BE2C (cell line): ENCODE data around the gene ITPK1.

Experiments used
- DNase-seq: peaks from one replicate; pipeline ENCODE4 v3.0.0-alpha.2; 2020
- H3K27me3 ChIP-seq: fragments of 250-450 bp; sonication (Bioruptor Pico); 2 replicates; pipeline ENCODE4 v1.5.1; 2020; ENCODE audit warnings: mild to moderate bottlenecking
- H3K36me3 ChIP-seq: fragments of 250-450 bp; sonication (Bioruptor Pico); 2 replicates; pipeline ENCODE4 v1.5.1; 2020; ENCODE audit warnings: mild to moderate bottlenecking
- H3K4me1 ChIP-seq: fragments of 250-450 bp; sonication (Bioruptor Pico); 2 replicates; pipeline ENCODE4 v1.5.1; 2020
- H3K4me3 ChIP-seq: 2 replicates; pipeline ENCODE4 v1.5.1; 2011; ENCODE audit warnings: low read depth, low read length
- H3K9me3 ChIP-seq: fragments of 250-450 bp; sonication (Bioruptor Pico); 2 replicates; pipeline ENCODE4 v1.5.1; 2020
- TF ChIP-seq, protein P1 (sequence below): IDR thresholded peaks from 2 replicates; pipeline ENCODE4 v1.5.1; 2012; ENCODE audit warnings: mild to moderate bottlenecking, low read depth, low read length

Gene ITPK1

GRCh38 chr14:92974541-92975345 lies 141.0 kb downstream of the ITPK1 start:
- no peak for DNase-seq
- H3K27me3 ChIP-seq = no peaks in the 10 kb centered on the region
- peaks cover 11% of the 10 kb centered on the region for H3K36me3 ChIP-seq

DNA sequence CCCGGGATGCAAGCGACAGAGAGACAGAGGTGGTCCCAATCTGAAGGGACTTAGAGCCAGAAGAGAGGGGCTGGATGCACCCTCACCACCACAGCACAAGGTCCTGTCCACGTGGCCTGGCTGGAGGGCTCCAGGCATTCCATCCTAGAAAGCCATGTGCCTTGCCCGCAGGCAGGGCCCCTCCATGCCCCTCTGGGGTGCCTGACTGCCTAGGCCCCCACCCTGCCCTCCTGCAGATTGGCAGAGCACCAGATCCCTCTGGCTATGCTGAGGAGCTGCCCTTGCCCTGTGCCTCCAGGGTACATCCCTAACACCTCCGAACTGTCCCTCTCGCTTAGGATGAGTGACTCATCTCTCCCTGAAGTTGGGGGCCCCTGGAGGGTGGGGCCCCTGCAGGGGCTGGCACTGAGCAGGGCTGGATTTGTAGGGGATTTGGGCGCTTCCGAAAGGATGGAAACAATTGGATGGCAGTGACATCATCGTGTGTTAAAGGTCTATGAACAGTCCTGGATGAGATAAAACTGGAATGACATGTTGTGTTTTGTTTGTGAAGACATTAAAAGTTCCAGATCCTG lies 141.8 kb downstream of the ITPK1 start:
- Histone ChIP-seq H3K4me1 (peaks cover 22% of the 10 kb centered on the region), H3K9me3 (peaks cover 4% of the 10 kb centered on the region; the same call in 1 of the 2 replicates), H3K4me3 (no peak overlapping the region), H3K36me3 (peaks cover 10% of the 10 kb centered on the region), H3K27me3 (no peaks in the 10 kb centered on the region)
- peak; percentile 40 for DNase-seq
- TF ChIP-seq, protein P1, sequence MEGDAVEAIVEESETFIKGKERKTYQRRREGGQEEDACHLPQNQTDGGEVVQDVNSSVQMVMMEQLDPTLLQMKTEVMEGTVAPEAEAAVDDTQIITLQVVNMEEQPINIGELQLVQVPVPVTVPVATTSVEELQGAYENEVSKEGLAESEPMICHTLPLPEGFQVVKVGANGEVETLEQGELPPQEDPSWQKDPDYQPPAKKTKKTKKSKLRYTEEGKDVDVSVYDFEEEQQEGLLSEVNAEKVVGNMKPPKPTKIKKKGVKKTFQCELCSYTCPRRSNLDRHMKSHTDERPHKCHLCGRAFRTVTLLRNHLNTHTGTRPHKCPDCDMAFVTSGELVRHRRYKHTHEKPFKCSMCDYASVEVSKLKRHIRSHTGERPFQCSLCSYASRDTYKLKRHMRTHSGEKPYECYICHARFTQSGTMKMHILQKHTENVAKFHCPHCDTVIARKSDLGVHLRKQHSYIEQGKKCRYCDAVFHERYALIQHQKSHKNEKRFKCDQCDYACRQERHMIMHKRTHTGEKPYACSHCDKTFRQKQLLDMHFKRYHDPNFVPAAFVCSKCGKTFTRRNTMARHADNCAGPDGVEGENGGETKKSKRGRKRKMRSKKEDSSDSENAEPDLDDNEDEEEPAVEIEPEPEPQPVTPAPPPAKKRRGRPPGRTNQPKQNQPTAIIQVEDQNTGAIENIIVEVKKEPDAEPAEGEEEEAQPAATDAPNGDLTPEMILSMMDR = no peak

More at GRCh38 chr14:92974541-92975345, 141.0 kb downstream of the ITPK1 start:
- TF ChIP-seq, protein P1 = no peak
- Histone ChIP-seq H3K9me3 (peaks cover 5% of the 10 kb centered on the region; the same call in 1 of the 2 replicates), H3K4me1 (peaks cover 22% of the 10 kb centered on the region), H3K4me3 (no peak overlapping the region)

DNA sequence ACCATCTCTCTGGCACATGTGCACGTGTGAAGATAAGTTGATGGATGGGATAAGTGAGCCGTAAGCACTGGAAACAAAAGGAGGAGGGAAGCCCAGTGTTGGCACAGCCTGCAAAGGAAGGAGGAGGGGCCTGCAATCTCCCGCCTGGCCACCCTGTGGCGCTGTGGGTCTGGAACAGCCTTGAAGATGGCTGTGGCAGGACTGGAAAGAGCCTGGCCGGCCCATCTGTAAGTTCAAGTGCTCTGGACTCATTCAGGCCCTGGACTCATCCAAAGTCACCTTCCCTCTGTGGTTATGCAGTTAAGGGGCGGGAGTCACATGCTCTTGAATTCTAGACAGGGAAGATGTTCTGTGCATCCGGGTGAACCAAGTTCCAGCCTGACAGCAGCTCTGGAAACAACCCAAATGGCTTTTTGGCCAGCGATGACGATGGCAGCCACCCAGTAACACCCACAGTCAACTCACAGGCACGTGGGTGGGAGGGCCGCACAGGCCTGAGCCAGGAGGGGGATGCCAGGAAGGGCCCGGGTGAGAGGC lies 142.4 kb downstream of the ITPK1 start:
- H3K4me3 ChIP-seq = no peak overlapping the region
- peak; percentile 90 for DNase-seq
- TF ChIP-seq, protein P1 = peak; percentile 98
- peaks cover 22% of the 10 kb centered on the region for H3K4me1 ChIP-seq
- H3K9me3 ChIP-seq = no peaks in the 10 kb centered on the region; the same call in 1 of the 2 replicates
- peaks cover 4% of the 10 kb centered on the region for H3K36me3 ChIP-seq
- no peaks in the 10 kb centered on the region for H3K27me3 ChIP-seq

DNA sequence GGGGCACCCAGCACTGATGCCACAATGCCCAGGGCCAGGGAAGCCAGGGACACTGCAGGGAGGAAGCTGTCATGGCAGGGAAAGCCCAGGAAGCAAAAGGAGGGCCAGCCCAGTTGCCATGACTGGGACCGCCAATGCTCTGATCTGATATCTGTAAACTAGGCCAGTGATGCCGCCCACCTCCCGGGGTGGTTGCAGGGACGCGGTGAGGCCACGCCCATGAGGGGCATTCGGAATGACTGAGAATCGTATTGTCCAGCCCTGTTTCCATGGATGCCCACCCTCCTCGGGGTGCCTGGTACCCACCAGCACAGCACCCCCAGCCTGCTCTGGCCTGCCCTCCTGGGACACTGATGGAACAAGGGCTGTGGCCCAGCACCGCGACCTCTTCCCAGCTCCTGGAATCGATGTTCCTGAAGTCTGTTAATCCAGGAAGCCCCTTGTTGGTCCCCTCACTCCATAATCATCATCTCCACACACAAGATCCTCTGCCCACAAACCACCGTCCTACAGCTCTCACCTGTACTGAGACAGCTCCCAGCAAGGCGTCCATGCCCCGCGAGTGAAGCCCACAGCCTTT lies 144.0 kb downstream of the ITPK1 start:
- TF ChIP-seq, protein P1 = no peak
- Histone ChIP-seq H3K36me3 (peaks cover 4% of the 10 kb centered on the region), H3K9me3 (no peaks in the 10 kb centered on the region; the same call in 1 of the 2 replicates), H3K4me3 (no peak overlapping the region), H3K27me3 (no peaks in the 10 kb centered on the region), H3K4me1 (peaks cover 22% of the 10 kb centered on the region)
- no peak for DNase-seq

- H3K9me3 ChIP-seq = no peaks in the 10 kb centered on the region; the same call in 1 of the 2 replicates
- no peak for DNase-seq
- no peak overlapping the region for H3K4me3 ChIP-seq
- TF ChIP-seq, protein P1 = no peak
- no peaks in the 10 kb centered on the region; the same call in 1 of the 2 replicates for H3K36me3 ChIP-seq
- H3K4me1 ChIP-seq = peaks cover 22% of the 10 kb centered on the region
- no peaks in the 10 kb centered on the region for H3K27me3 ChIP-seq
These were observed 145.5 kb downstream of the ITPK1 start for GRCh38 chr14:92970271-92970670.
